ENCODE data around the gene SIDT2.

Gene SIDT2

GRCh38 chr11:117230286-117230961 lies 51.9 kb downstream of the SIDT2 start:
- H3K27ac ChIP-seq = peak overlapping the region in 19 of 21 experiments; percentile 7 to 99 (median 95)
- peak overlapping the region in 6 of 7 experiments; percentile 7 to 96 (median 90) for H3K4me3 ChIP-seq

DNA sequence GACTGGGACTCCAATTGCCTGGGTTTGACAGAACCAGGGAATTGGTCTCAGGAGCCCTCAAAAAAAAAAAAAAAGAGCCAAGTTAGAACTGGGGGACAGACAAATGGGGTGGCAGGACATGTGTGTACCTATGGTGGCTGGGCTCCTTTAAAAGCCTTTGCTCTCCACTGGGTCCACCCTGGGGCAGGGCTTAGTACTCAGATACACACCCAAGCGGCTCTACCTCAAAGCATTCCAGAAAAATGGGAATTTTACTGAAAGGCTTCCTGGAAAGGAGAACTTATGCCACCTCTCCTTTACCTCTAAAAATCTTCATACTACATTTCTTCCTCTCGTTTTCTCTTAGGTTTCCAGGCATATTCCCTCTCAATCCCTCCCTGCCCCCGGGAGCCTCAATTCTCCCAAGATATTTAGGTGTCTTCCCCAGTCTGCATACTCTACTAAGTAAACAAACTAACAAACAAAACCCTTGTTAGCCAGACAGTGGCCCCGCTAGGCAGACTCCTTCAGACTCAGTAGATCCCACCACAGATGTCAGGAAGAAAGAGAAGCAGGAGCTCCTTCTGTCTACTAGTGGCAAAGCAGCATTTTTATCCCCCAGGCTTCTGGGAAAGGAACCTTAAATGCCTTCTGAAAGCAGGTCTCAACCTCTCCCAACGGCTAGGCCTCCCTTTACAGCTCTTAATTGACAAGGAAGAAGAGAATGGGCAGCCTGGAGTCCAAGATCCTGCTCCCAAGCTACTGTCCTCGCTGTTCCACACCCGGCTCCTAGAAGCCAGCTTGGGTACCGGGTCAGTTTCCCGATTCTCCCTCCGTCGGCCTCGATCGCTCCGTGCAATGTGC lies 52.7 kb downstream of the SIDT2 start:
- Histone ChIP-seq H3K27ac (peak overlapping the region; percentile 12 to 99 (median 95)), H3K4me3 (peak overlapping the region; percentile 73 to 96 (median 94))

- Histone ChIP-seq H3K27ac (peak within 1 kb of the TSS; percentile 89 to 99 (median 95)), H3K4me3 (peak within 1 kb of the TSS; percentile 73 to 96 (median 94))
Measured at GRCh38 chr11:117231842-117232091, 53.2 kb downstream of the SIDT2 start, which contains the start of gene PCSK7. Gene PCSK7, minus strand, starts transcription at chr11:117232073. Its CDS starts 2,229 bp downstream, at chr11:117229844.

- H3K4me3 ChIP-seq = peak within 1 kb of the TSS; percentile 73 to 96 (median 94)
- H3K27ac ChIP-seq = peak within 1 kb of the TSS; percentile 89 to 99 (median 95)
Measured at GRCh38 chr11:117232092-117232878, 53.7 kb downstream of the SIDT2 start, which contains the start of gene RNF214. Gene RNF214, plus strand, starts transcription at chr11:117232671. Its CDS starts 1,602 bp downstream, at chr11:117234273.

GRCh38 chr11:117232911-117233409 lies 54.4 kb downstream of the SIDT2 start:
- peak overlapping the region; percentile 89 to 99 (median 95) for H3K27ac ChIP-seq
- peak overlapping the region; percentile 73 to 96 (median 94) for H3K4me3 ChIP-seq

DNA sequence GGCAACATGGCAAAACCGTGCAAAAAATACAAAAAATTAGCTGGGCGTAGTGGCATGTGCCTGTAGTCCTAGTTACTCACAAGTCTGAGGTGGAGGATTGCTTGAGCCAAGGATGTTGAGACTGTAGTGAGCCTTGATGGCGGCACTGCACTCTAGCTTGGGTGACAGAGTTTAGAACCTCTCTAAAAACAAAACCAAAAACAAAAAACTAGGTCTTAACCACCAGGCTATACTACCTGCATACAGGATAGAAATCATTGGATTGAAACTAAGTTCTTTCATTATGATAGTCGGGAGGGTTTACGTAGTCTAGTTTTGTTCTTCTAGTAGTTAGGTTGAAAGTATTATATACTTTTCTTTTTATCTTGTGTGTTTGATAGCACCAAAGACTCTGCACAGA lies 59.7 kb downstream of the SIDT2 start:
- H3K27ac ChIP-seq = no peak overlapping the region
- no peak overlapping the region for H3K4me3 ChIP-seq

DNA sequence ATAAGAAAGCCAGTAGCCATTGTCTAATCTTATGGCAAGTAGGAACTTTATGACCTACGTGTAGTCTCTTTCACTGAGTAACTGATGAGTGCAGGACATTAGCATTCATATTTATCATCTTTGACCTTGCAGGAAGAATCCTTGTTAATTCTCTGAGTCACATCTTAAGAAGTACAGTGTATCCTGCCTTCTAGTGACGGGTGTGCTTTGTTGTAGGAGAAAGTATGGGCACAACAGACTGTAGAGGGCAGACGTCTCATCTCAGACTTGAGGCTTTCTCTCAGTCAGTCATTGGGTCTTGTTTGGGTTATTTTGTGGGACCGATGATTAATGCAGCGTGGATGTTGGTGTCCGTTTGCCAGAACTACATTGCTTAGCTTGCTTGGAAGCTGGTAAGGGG lies 60.8 kb downstream of the SIDT2 start:
- H3K27ac ChIP-seq = no peak overlapping the region

More for the DNA sequence above, 60.8 kb downstream of the SIDT2 start:
- H3K4me3 ChIP-seq = no peak overlapping the region
